AG09309 (cell line): ENCODE measurements around the gene ARHGEF12.

Experiments used
- DNase-seq: peaks from one replicate; pipeline ENCODE4 v3.0.0-alpha.2; 2010; ENCODE audit warnings: low read depth
- H3K4me3 ChIP-seq: 2 replicates; pipeline ENCODE4 v1.5.1; 2011; ENCODE audit warnings: mild to moderate bottlenecking, low read depth, low read length, moderate library complexity; ENCODE audit not compliant: control insufficient read depth
- TF ChIP-seq, protein P1 (sequence below): IDR thresholded peaks from 2 replicates; pipeline ENCODE4 v1.5.1; 2011; ENCODE audit warnings: mild to moderate bottlenecking, low read depth, low read length, inconsistent platforms; ENCODE audit not compliant: insufficient read depth, control insufficient read depth; ENCODE audit errors: missing control alignments

Gene ARHGEF12

DNA sequence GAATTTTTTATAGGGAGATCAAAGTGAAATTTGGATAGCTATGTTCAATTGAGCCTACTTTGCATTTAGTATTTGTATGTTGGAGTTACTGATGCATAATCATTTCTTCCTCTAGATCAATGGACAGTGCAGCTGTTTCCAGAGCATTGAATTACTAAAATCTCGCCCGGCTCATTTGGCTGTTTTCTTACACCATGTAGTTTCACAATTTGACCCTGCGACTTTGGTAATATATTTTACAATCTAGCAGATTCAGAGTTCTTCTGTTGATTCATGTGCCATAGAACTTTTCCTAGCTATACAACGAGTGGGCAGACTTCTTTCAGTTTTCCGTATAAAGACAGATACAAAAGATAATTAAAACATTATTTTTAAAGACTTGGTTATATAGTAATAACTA, 105.4 kb downstream of the ARHGEF12 start:
- DNase-seq, result no peak
- H3K4me3 ChIP-seq, result no peak overlapping the region
- TF ChIP-seq, protein P1, sequence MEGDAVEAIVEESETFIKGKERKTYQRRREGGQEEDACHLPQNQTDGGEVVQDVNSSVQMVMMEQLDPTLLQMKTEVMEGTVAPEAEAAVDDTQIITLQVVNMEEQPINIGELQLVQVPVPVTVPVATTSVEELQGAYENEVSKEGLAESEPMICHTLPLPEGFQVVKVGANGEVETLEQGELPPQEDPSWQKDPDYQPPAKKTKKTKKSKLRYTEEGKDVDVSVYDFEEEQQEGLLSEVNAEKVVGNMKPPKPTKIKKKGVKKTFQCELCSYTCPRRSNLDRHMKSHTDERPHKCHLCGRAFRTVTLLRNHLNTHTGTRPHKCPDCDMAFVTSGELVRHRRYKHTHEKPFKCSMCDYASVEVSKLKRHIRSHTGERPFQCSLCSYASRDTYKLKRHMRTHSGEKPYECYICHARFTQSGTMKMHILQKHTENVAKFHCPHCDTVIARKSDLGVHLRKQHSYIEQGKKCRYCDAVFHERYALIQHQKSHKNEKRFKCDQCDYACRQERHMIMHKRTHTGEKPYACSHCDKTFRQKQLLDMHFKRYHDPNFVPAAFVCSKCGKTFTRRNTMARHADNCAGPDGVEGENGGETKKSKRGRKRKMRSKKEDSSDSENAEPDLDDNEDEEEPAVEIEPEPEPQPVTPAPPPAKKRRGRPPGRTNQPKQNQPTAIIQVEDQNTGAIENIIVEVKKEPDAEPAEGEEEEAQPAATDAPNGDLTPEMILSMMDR, result no peak

DNA sequence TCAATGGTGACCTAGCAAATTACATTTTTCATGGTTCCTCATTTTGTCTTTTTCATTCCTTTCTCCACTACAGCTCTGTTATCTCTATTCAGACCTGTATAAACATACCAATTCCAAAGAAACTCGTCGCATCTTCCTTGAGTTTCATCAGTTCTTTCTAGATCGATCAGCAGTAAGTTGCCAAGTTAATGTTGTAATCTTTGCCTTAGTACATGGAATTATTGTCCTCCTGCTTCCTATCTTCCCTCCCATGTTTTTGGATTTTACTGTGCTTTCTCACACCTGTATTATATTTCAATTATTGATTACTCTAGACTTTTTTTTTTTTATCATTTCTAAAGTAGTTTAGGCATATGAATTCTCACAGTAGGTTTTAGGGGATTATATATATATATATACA, 105.8 kb downstream of the ARHGEF12 start:
- TF ChIP-seq, protein P1, result no peak
- no peak for DNase-seq

DNA sequence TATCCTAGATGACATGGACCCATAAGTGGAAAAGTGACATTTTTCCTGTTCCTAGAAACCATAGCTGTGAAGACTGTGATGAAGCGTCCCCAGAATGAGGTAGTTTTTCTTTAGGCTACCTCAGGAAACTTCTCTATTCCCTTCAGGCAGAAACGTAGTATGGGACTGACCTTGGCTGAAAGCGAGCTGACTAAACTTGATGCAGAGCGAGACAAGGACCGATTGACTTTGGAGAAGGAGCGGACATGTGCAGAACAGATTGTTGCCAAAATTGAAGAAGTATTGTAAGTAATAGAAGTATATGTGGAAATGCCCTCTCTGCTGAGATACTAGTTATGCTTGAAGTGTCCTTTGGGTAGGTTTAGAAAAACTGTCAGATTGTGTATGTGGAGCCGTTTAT, 110.6 kb downstream of the ARHGEF12 start:
- no peak for DNase-seq
- TF ChIP-seq, protein P1, result no peak

More for the DNA sequence above, 105.8 kb downstream of the ARHGEF12 start:
- no peak overlapping the region for H3K4me3 ChIP-seq

DNA sequence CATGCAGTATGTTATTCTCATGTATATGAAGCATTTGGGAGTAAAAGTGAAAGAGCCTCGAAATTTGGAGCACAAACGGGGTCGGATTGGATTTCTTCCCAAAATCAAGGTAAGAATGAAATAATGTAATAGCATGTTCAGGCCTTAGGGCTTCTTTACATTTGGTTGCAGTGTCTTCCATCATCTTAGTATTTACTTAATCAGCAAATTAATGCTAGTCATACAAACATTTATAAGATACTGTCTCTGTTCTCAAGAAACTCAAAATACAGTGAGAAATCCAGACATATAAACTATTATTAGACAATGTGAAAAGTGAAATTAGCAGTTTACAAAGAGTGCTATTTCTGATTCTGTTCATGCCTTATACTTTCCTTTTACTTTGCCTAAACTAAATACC, 112.0 kb downstream of the ARHGEF12 start:
- TF ChIP-seq, protein P1, result no peak
- DNase-seq, result no peak
- no peak overlapping the region for H3K4me3 ChIP-seq

More for the DNA sequence above, 110.6 kb downstream of the ARHGEF12 start:
- H3K4me3 ChIP-seq, result no peak overlapping the region

DNA sequence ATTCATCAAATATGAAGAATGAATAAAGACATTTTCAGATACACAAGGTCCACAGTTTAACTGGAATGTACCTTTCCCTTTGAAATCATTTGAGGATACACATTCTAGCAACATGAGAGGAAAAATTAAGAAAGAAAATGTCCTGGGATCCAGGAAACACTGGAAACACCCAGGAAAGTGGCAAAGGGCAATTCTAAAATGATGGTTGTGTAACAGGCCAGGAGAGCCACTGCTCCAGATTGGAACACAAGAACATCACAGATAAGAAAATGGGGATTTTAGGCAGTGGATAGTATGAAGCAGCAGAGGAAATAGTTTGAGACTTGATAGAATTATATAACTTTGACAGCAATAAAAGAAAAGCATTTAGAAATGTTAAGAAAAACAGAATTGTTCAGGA, 119.3 kb downstream of the ARHGEF12 start:
- TF ChIP-seq, protein P1, result no peak
- H3K4me3 ChIP-seq, result no peak overlapping the region
- no peak for DNase-seq

DNA sequence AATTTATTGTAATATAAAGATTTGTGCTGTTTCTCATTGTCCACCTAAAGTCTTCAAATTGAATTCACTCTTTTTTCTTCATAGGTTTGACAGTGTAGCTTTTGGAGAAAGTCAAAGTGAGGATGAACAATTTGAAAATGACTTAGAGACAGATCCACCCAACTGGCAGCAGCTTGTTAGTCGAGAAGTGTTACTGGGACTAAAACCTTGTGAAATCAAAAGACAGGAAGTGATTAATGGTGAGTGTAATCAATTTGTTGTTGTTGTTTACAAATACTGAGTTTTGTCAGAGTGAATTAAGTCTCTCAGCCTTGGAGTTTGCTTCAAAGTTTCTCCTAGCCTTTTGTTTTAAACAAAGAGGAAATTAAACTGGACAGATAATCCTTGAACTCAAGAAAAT, 121.8 kb downstream of the ARHGEF12 start:
- no peak overlapping the region for H3K4me3 ChIP-seq
- TF ChIP-seq, protein P1, result no peak
- DNase-seq, result no peak

DNA sequence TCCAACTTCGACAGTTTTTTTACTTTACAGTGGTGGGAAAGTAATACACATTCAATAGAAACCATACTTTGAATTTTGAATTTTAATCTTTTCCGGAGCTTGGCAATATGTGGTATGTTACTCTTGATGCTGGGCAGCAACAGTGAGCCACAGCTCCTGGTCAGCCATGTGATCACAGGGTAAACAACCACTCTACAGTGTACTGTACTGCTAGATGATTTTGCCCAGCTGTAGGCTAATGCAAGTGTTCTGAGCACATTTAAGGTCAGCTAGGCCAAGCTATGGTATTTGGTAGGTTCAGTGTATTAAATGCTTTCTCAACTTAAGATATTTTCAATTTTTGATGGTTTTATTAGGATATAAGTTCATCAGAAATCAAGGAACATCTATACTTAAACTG, 126.6 kb downstream of the ARHGEF12 start:
- DNase-seq, result no peak
- H3K4me3 ChIP-seq, result no peak overlapping the region
- TF ChIP-seq, protein P1, result no peak
